WI38 (cell line): Measurements from ENCODE around the gene ESYT1.

Experiments
- H3K4me3 ChIP-seq: 2 replicates; pipeline ENCODE4 v1.5.1; 2011; ENCODE audit warnings: low read depth, mild to moderate bottlenecking, control low read depth, low read length
- TF ChIP-seq, protein P1 (sequence below): IDR thresholded peaks from 2 replicates; pipeline ENCODE4 v1.5.1; 2012; ENCODE audit warnings: low read depth, mild to moderate bottlenecking, control low read depth, low read length

Gene ESYT1

DNA sequence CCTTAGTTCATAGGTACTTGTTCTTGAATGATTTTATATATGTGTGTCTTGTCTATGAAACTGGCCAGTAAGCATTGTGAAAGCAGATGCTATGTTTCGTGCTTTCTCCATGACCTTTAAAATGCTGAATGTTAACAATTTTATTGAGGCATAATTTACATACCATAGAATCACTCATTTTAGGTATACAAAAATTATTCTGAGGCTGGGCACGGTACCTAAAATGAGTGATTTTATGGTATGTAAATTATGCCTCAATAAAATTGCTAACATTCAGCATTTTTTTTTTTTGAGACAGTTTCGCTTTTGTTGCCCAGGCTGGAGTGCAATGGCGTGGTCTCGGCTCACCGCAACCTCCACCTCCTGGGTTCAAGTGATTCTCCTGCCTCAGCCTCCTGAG lies 6.8 kb downstream of the ESYT1 start:
- TF ChIP-seq, protein P1, sequence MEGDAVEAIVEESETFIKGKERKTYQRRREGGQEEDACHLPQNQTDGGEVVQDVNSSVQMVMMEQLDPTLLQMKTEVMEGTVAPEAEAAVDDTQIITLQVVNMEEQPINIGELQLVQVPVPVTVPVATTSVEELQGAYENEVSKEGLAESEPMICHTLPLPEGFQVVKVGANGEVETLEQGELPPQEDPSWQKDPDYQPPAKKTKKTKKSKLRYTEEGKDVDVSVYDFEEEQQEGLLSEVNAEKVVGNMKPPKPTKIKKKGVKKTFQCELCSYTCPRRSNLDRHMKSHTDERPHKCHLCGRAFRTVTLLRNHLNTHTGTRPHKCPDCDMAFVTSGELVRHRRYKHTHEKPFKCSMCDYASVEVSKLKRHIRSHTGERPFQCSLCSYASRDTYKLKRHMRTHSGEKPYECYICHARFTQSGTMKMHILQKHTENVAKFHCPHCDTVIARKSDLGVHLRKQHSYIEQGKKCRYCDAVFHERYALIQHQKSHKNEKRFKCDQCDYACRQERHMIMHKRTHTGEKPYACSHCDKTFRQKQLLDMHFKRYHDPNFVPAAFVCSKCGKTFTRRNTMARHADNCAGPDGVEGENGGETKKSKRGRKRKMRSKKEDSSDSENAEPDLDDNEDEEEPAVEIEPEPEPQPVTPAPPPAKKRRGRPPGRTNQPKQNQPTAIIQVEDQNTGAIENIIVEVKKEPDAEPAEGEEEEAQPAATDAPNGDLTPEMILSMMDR = no peak

DNA sequence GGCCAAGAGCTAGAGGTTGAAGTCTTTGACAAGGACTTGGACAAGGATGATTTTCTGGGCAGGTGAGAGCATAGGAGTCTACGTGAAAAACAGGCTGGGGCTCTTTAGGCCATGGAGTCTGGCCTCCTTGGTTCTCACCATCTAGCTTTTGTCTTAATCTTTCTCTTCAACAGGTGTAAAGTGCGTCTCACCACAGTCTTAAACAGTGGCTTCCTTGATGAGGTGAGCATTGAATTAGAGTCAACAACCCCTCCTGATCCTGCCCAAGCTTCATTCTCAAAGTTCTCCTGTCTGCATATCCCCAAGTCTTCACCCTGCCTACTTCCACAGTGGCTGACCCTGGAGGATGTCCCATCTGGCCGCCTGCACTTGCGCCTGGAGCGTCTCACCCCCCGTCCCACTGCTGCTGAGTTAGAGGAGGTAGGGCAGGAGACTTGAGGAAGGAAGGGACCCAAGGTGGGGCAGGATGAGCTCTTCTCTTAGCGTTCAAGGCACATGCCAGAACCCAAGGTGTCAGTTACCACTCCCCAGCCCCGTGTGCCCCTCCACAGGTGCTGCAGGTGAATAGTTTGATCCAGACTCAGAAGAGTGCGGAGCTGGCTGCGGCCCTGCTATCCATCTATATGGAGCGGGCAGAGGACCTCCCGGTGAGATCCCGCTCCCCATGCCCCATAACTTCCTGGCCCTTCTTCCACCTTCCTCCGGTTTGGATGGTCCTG lies 9.9 kb downstream of the ESYT1 start:
- no peak overlapping the region for H3K4me3 ChIP-seq
- TF ChIP-seq, protein P1 = no peak

More for the DNA sequence above, 6.8 kb downstream of the ESYT1 start:
- no peak overlapping the region for H3K4me3 ChIP-seq

DNA sequence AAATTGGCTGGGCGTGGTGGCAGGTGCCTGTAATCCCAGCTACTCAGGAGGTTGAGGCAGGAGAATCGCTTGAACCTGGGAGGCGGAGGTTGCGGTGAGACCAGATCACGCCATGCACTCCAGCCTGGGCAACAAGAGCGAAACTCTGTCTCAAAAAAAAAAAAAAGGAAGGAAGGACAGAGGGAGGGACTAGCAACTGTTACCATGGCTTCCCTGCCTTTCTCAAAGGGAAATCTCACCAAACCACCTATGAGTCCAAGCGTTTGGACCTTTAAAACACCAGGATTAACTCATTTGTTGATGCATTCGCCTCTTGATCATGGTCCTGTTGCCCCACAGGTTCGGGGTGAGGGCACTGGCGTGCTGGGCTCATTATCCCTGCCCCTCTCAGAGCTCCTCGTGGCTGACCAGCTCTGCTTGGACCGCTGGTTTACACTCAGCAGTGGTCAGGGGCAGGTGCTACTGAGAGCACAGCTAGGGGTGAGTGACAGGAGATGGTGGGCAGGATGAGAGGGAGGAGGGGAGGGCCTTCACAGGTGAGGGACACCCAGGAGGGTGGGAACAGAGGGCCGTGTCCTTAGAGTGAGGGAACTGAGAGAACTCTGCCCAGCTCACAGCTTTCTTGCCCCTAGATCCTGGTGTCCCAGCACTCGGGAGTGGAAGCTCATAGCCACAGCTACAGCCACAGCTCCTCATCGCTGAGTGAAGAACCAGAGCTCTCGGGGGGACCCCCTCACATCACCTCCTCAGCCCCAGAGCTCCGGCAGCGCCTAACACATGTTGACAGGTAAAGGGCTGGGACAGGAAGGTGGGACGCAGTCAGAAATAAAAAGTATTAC lies 14.1 kb downstream of the ESYT1 start:
- H3K4me3 ChIP-seq = no peak overlapping the region
- TF ChIP-seq, protein P1 = no peak

DNA sequence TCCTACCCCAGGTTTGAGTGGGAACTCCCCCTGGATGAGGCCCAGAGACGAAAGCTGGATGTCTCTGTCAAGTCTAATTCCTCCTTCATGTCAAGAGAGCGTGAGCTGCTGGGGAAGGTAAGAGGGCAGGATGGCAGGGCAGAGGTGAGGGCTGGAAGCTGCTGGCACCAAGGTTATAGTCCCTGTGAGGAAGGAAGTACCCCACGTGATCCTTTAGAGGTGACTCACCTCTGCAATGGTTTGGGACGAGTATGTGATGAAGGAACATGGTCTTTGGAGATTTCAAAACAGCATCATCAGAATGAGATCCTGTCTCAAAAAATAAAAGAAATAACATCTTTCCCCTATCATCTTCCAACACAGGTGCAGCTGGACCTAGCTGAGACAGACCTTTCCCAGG lies 15.2 kb downstream of the ESYT1 start:
- H3K4me3 ChIP-seq = no peak overlapping the region
- TF ChIP-seq, protein P1 = no peak

DNA sequence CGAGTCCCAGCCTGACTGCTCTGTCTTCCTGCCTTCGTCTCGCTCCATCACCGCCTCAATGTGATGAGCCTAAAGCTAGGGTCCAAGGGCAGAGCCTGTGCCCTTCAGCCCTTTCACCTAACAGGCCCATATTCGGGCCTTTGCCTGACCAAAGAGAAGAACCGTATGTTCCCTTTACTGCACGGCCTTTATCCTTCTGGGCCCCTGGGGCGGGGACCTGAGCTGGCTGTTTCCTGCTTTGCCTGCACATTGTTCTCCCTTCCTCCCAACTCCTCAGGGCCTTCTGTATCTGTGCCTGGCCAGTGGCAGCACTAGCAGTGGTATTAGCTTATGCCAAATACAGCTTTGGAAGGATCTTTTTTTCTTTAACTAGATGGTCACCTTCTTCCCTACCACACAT lies 15.8 kb downstream of the ESYT1 start:
- TF ChIP-seq, protein P1 = no peak
- no peak overlapping the region for H3K4me3 ChIP-seq

DNA sequence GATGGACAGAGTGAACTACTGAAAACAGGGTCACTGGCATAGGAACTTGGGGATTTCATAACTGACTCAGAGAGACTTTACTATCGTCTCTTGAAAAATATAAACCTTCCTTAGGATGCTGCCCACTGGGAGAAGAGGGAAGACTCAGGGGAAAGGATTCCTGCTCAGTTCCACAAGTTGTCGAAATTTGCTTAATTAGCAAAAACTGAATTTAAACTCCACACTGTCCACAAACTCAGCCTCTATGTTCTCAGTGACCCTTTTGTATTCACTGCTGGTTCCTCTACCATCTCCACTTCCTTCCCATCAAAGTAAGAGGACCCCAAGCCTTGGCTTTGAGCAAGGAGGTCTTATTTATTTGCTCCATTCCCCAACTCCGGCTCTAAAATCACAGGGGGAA lies 17.1 kb downstream of the ESYT1 start:
- TF ChIP-seq, protein P1 = no peak
- no peak overlapping the region for H3K4me3 ChIP-seq
